HCT116 (cell line): ENCODE results near the gene SPATA17.
"Not testable (repeated sequence)": the region's sequence is repeated elsewhere in the genome, so short reads cannot be mapped to it uniquely, and the experiment has no call there.

Experiments used
- ATF3 ChIP-seq: IDR thresholded peaks from 2 replicates; pipeline ENCODE4 v1.6.1; 2012
- CTCF ChIP-seq, 3 experiments: fragments of 200-600 bp in 1 of 3; sonication (generic) in 1 of 3; IDR thresholded peaks in 2 of 3; conservative IDR thresholded peaks in 1 of 3; 2 replicates each; pipeline ENCODE4 v1.5.1; 2012 to 2017; ENCODE audit warnings: low read depth in 2 of 3, low read length in 2 of 3, antibody characterized with exemption in 1 of 3, borderline replicate concordance in 1 of 3, control low read depth in 1 of 3, mild to moderate bottlenecking in 1 of 3, mixed read lengths in 1 of 3, mixed run types in 1 of 3, moderate library complexity in 1 of 3; ENCODE audit not compliant: insufficient read depth in 1 of 3
- EZH2 ChIP-seq: fragments of 200-600 bp; sonication (generic); IDR thresholded peaks from 2 replicates; pipeline ENCODE4 v1.6.1; 2017; ENCODE audit warnings: antibody characterized with exemption, mixed run types
- MAX ChIP-seq: IDR thresholded peaks from 2 replicates; pipeline ENCODE4 v1.6.1; 2012
- POLR2A ChIP-seq: IDR thresholded peaks from 2 replicates; pipeline ENCODE4 v1.7.0; 2011; ENCODE audit warnings: borderline replicate concordance; ENCODE audit not compliant: insufficient read depth, insufficient read length; ENCODE audit errors: extremely low read depth
- POLR2AphosphoS5 ChIP-seq: IDR thresholded peaks from 2 replicates; pipeline ENCODE4 v1.6.1; 2011; ENCODE audit warnings: mild to moderate bottlenecking, low read depth, low read length, moderate library complexity
- REST ChIP-seq: IDR thresholded peaks from 2 replicates; pipeline ENCODE4 v1.6.1; 2012; ENCODE audit warnings: low read depth
- SIN3A ChIP-seq: IDR thresholded peaks from 2 replicates; pipeline ENCODE4 v1.6.1; 2012; ENCODE audit warnings: low read depth
- SP1 ChIP-seq: IDR thresholded peaks from 2 replicates; pipeline ENCODE4 v1.6.1; 2012; ENCODE audit warnings: low read depth
- TCF7L2 ChIP-seq: IDR thresholded peaks from 2 replicates; pipeline ENCODE4 v1.7.0; 2011; ENCODE audit warnings: borderline replicate concordance, inconsistent platforms; ENCODE audit not compliant: insufficient read depth, insufficient read length; ENCODE audit errors: extremely low read depth
- YY1 ChIP-seq: IDR thresholded peaks from 2 replicates; pipeline ENCODE4 v1.6.1; 2011; ENCODE audit warnings: low read length, low read depth, moderate library complexity, mild to moderate bottlenecking; ENCODE audit not compliant: insufficient replicate concordance; ENCODE audit errors: extremely low read depth
- ZBTB33 ChIP-seq: IDR thresholded peaks from 2 replicates; pipeline ENCODE4 v1.6.1; 2011; ENCODE audit warnings: mild to moderate bottlenecking, low read length, moderate library complexity; ENCODE audit not compliant: insufficient replicate concordance; ENCODE audit errors: extremely low read depth
- ZFX ChIP-seq: fragments of 450-650 bp; IDR thresholded peaks from 2 replicates; pipeline ENCODE4 v1.6.1; 2017
- ZNF274 ChIP-seq: fragments of 200-500 bp; sonication (Bioruptor generic); IDR thresholded peaks from 2 replicates; pipeline ENCODE4 v1.6.1; 2014; ENCODE audit warnings: mild to moderate bottlenecking, low read depth, low read length, inconsistent platforms

GRCh38 chr1:217584286-217584811 lies 46.8 kb upstream of the SPATA17 start:
- not testable (repeated sequence) for TF ChIP-seq CTCF (IDR thresholded peaks at IDR 0.05 in 2 of 3, conservative IDR thresholded peaks at IDR 0.05 in 1 of 3; ENCODE audit: borderline replicate concordance in 1 of 3, insufficient read depth in 1 of 3, low read depth in 2 of 3, low read length in 2 of 3); EZH2; POLR2A; SP1; MAX; ZNF274; SIN3A; ZFX; REST; YY1; POLR2AphosphoS5; ATF3; TCF7L2; ZBTB33
